RWPE2 (cell line): ENCODE measurements around the gene ZHX3.
"Not testable (repeated sequence)": the region's sequence is repeated elsewhere in the genome, so short reads cannot be mapped to it uniquely, and the experiment has no call there.

Source experiments
- ATAC-seq: fragments of 200-7000 bp; cut with Tn5 transposase; 3 replicates; pipeline ENCODE4 v1.9.1; 2021; ENCODE audit warnings: low read depth
- DNase-seq: peaks from one replicate; pipeline ENCODE4 v3.0.0-alpha.2; 2020; ENCODE audit warnings: low spot score
- H3K27ac ChIP-seq: fragments of 450-650 bp; 2 replicates; pipeline ENCODE4 v1.5.1; 2017; ENCODE audit warnings: mild to moderate bottlenecking; ENCODE audit not compliant: poor library complexity, severe bottlenecking
- H3K27me3 ChIP-seq: fragments of 250-450 bp; sonication (Bioruptor Pico); 2 replicates; pipeline ENCODE4 v1.5.1; 2021; ENCODE audit warnings: mild to moderate bottlenecking, moderate library complexity; ENCODE audit not compliant: insufficient read depth, poor library complexity, severe bottlenecking
- H3K36me3 ChIP-seq: fragments of 250-450 bp; sonication (Bioruptor Pico); 2 replicates; pipeline ENCODE4 v1.5.1; 2020; ENCODE audit warnings: low read depth, mild to moderate bottlenecking, moderate library complexity
- H3K4me1 ChIP-seq: fragments of 250-450 bp; sonication (Bioruptor Pico); 2 replicates; pipeline ENCODE4 v1.5.1; 2021; ENCODE audit warnings: mild to moderate bottlenecking, moderate library complexity; ENCODE audit not compliant: insufficient read depth, poor library complexity, severe bottlenecking
- H3K4me3 ChIP-seq: fragments of 250-450 bp; sonication (Bioruptor Pico); 2 replicates; pipeline ENCODE4 v1.5.1; 2021; ENCODE audit warnings: mild to moderate bottlenecking, moderate library complexity; ENCODE audit not compliant: severe bottlenecking
- H3K9me3 ChIP-seq: fragments of 250-450 bp; sonication (Bioruptor Pico); 2 replicates; pipeline ENCODE4 v1.5.1; 2021; ENCODE audit warnings: mild to moderate bottlenecking, moderate library complexity; ENCODE audit not compliant: severe bottlenecking
- CTCF ChIP-seq: fragments of 450-650 bp; IDR thresholded peaks from one replicate; pipeline ENCODE4 v1.5.1; 2017; ENCODE audit warnings: mild to moderate bottlenecking, moderate library complexity; ENCODE audit not compliant: poor library complexity, severe bottlenecking

Gene ZHX3

GRCh38 chr20:41133709-41134361, 183.7 kb downstream of the ZHX3 start:
- DNase-seq (peak; percentile 99), ATAC-seq (peak; percentile 49)
- H3K36me3 ChIP-seq: peaks cover 4% of the 10 kb centered on the region; the same call in 1 of the 2 replicates
- H3K4me3 ChIP-seq: no peak overlapping the region
- TF ChIP-seq CTCF: no peak
- peaks cover 9% of the 10 kb centered on the region for H3K4me1 ChIP-seq
- H3K27me3 ChIP-seq: no peaks in the 10 kb centered on the region
- H3K27ac ChIP-seq: peak overlapping the region; percentile 57
- H3K9me3 ChIP-seq: no peaks in the 10 kb centered on the region

GRCh38 chr20:41132388-41132775, 185.1 kb downstream of the ZHX3 start:
- H3K36me3 ChIP-seq: peaks cover 11% of the 10 kb centered on the region
- H3K27me3 ChIP-seq, H3K9me3 ChIP-seq, DNase-seq, ATAC-seq, H3K4me3 ChIP-seq, H3K4me1 ChIP-seq: not testable (repeated sequence)
- H3K27ac ChIP-seq: peak overlapping the region; percentile 57

- peaks cover 9% of the 10 kb centered on the region for H3K4me1 ChIP-seq
- no peak for ATAC-seq
- H3K4me3 ChIP-seq: no peak overlapping the region
- peak overlapping the region; percentile 1 for H3K27ac ChIP-seq
- peaks cover 17% of the 10 kb centered on the region for H3K36me3 ChIP-seq
- H3K9me3 ChIP-seq: no peaks in the 10 kb centered on the region
- no peak for TF ChIP-seq CTCF
- DNase-seq: peak; percentile 63
- no peaks in the 10 kb centered on the region for H3K27me3 ChIP-seq
Measured at GRCh38 chr20:41131594-41132387, 185.7 kb downstream of the ZHX3 start.
